ENCODE results near the gene FBLL1.
"Not testable (repeated sequence)": the region's sequence is repeated elsewhere in the genome, so short reads cannot be mapped to it uniquely, and the experiment has no call there.

The FBLL1 gene

DNA sequence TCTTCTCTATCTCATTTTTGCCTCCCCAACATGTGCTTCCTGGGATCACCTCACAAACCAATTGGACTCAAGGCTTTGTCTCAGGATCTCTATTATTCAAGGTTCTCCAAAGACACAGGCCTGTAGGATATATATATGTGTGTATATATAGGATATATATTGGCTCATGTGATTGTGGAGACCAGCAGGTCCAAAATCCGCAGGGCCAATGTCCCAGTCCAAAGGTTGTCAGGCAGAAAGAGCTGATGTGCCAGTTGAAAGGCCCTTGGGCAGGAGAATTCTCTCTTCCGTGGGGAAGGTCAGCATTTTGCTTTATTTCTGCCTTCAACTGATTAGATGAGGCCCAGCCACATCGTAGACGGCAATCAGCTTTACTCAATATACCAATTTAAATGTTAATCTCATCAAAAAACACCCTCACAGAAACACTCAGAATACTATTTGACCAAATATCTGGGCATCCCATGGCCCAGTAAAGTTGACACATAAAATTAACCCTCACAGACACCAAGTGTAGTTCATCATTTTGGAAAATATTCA, 1.3 kb upstream of the FBLL1 start:
- H3K4me3 ChIP-seq (ENCODE audit: low read length in 2 of 2) = no peak overlapping the region
- H3K27me3 ChIP-seq (ENCODE audit: control insufficient read depth in 1 of 2, insufficient read depth in 2 of 2, low read length in 2 of 2) = peaks cover 23 to 26% of the 10 kb centered on the region in 2 donors
- peaks cover 8% of the 10 kb centered on the region for H3K4me1 ChIP-seq (ENCODE audit: control insufficient read depth, insufficient read depth, low read length)
- H3K27ac ChIP-seq (ENCODE audit: low read length) = no peak overlapping the region
- H3K9ac ChIP-seq (ENCODE audit: low read length in 2 of 2) = no peak overlapping the region
- H3K9me3 ChIP-seq (ENCODE audit: control insufficient read depth in 2 of 2, low read length in 2 of 2) = no peaks in the 10 kb centered on the region
- H3K36me3 ChIP-seq (ENCODE audit: control insufficient read depth in 2 of 2, insufficient read depth in 2 of 2, low read length in 2 of 2) = no peaks in the 10 kb centered on the region

DNA sequence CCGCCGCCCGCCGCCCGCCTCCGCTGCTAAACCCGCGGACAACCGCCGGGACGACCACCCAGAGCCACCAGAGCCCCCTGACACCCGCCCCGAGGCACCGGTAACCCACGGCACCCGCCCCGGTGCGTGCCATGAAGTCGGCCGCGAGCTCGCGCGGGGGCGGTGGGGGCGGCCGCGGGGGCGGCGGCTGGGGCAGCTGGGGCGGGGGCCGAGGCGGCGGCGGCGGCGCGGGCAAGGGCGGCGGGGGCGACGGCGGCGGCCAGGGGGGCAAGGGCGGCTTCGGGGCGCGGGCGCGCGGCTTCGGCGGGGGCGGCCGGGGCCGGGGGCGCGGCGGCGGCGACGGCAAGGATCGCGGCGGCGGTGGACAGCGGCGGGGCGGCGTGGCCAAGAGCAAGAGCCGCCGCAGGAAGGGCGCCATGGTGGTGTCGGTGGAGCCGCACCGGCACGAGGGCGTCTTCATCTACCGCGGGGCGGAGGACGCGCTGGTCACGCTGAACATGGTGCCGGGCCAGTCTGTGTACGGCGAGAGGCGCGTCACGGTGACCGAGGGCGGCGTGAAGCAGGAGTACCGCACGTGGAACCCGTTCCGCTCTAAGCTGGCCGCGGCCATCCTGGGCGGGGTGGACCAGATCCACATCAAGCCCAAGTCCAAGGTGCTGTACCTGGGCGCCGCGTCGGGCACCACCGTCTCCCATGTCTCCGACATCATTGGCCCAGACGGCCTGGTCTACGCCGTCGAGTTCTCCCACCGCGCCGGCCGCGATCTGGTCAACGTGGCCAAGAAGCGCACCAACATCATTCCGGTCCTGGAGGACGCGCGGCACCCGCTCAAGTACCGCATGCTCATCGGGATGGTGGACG, 499 bp downstream of the FBLL1 start:
- Histone ChIP-seq H3K36me3 (ENCODE audit: control insufficient read depth in 2 of 2, insufficient read depth in 2 of 2, low read length in 2 of 2) (no peaks in the 10 kb centered on the region), H3K4me3 (ENCODE audit: low read length in 2 of 2) (peak overlapping the region; percentile 49 to 67), H3K9ac (ENCODE audit: low read length in 2 of 2) (no peak overlapping the region), H3K27ac (ENCODE audit: low read length) (no peak overlapping the region), H3K9me3 (ENCODE audit: control insufficient read depth in 2 of 2, low read length in 2 of 2) (no peaks in the 10 kb centered on the region), H3K27me3 (ENCODE audit: control insufficient read depth in 1 of 2, insufficient read depth in 2 of 2, low read length in 2 of 2) (peaks cover 23 to 27% of the 10 kb centered on the region in 2 donors), H3K4me1 (ENCODE audit: control insufficient read depth, insufficient read depth, low read length) (peaks cover 8% of the 10 kb centered on the region)

DNA sequence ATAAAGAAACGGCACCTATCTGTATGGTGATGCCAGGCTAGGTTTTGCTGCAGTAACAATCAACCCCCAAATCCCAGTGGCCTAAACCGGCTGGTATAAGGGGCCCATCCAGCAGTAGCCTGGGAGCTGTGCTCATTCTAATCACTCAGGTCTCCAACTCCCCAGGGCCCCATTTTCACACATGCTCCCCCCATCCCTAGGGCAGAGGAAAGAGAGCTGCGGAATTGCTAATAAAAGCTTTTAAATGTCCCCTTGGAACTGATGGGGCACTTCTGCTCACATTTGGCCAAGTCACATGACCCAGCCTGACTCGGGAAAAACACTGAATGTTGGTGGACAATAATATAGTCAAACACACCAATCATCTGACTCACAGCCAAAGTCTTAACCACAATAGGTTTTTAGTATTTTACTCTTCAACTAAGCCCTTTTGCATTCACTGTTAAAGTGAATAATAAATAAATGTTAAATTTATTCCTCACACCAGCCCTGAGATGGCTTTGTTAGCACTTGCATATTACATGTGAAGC, 1.6 kb downstream of the FBLL1 start:
- Histone ChIP-seq H3K27me3 (ENCODE audit: control insufficient read depth in 1 of 2, insufficient read depth in 2 of 2, low read length in 2 of 2) (peaks cover 23 to 27% of the 10 kb centered on the region in 2 donors), H3K27ac (ENCODE audit: low read length) (no peak overlapping the region), H3K4me3 (ENCODE audit: low read length in 2 of 2) (no peak overlapping the region), H3K4me1 (ENCODE audit: control insufficient read depth, insufficient read depth, low read length) (peaks cover 8% of the 10 kb centered on the region), H3K9ac (ENCODE audit: low read length in 2 of 2) (no peak overlapping the region), H3K9me3 (ENCODE audit: control insufficient read depth in 2 of 2, low read length in 2 of 2) (no peaks in the 10 kb centered on the region), H3K36me3 (ENCODE audit: control insufficient read depth in 2 of 2, insufficient read depth in 2 of 2, low read length in 2 of 2) (no peaks in the 10 kb centered on the region)

DNA sequence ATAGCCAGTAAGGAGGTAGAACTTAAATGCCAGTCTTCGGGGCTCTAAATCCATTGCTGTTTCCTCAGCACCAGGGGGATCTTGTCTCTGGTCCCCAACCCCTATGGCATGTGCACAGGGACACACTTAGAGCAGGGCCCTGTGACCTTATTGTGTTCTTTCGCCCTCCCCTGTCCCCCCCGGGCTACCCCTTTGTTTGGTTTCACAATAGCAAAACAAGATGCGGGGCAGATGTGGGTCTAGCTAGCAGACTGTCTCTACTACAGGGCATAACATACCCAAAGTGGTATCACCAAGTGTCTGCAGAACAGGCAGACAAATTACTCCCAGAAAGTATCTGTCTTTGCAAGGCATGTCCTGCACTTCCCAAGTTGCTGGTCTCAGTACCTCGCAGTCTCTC, 2.1 kb downstream of the FBLL1 start:
- H3K9ac ChIP-seq (ENCODE audit: low read length in 2 of 2) = no peak overlapping the region
- H3K27ac ChIP-seq (ENCODE audit: low read length) = no peak overlapping the region
- no peaks in the 10 kb centered on the region for H3K9me3 ChIP-seq (ENCODE audit: control insufficient read depth in 2 of 2, low read length in 2 of 2)
- no peak overlapping the region for H3K4me3 ChIP-seq (ENCODE audit: low read length in 2 of 2)
- H3K36me3 ChIP-seq (ENCODE audit: control insufficient read depth in 2 of 2, insufficient read depth in 2 of 2, low read length in 2 of 2) = no peaks in the 10 kb centered on the region
- peaks cover 8% of the 10 kb centered on the region for H3K4me1 ChIP-seq (ENCODE audit: control insufficient read depth, insufficient read depth, low read length)
- H3K27me3 ChIP-seq (ENCODE audit: control insufficient read depth in 1 of 2, insufficient read depth in 2 of 2, low read length in 2 of 2) = peaks cover 23 to 27% of the 10 kb centered on the region in 2 donors

DNA sequence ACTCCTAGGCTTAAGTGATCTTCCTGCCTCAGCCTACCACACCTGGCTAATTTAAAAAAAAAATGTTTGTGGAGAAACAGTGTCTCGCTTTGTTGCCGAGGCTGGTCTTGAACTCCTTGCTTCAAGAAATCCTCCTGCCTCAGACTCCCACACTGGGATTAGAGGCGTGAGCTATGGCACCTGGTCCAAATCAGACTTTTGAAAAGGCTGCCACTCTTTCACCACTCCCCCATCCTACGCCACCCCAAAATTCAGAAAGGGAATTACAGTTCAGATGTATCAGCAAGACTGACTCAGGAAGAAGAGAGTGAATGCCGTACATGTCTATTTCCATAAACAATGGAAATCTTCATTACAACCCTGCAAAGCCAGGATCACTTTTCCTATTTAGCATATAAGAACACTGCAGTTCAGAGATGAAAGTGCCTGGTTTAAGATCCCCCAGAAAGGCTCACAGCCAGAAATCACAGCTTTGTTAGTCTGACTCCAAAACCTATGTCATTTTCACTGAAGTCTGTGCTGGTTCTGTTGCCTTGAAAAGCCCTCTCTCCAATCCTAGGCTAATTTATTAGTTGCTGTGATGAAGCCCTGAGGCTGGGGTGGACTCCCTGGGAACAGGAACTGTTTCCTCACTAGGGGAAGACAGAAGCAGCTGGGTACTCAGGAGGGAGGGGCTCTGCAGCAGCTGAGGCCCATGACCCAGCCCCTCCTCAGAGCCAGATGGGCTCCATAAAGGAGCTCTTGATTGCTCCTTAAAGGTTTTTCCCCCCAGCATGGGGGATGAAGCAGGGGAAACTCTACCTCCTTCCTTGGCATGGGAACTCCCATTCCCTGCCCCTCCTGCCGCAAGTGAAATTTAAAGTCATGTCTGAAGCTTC, 3.1 kb downstream of the FBLL1 start:
- no peak overlapping the region for H3K9ac ChIP-seq (ENCODE audit: low read length in 2 of 2)
- no peak overlapping the region for H3K27ac ChIP-seq (ENCODE audit: low read length)
- H3K4me3 ChIP-seq (ENCODE audit: low read length in 2 of 2) = no peak overlapping the region

DNA sequence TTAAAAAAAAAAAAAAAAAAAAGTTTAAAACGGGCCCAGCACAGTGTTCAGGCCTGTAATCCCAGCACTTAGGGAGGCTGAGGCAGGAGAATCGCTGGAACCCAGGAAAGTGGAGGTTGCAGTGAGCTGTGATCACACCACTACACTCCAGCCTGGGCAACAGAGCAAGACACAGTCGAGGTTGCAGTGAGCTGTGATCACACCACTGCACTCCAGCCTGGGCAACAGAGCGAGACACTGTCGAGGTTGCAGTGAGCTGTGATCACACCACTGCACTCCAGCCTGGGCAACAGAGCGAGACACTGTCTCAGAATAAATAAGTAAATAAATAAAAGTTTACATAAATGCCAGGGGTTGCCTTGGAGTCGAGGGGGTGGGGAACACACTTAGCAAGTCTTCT, 5.2 kb downstream of the FBLL1 start:
- not testable (repeated sequence) for H3K27ac ChIP-seq (ENCODE audit: low read length); H3K4me3 ChIP-seq (ENCODE audit: low read length in 2 of 2); H3K36me3 ChIP-seq (ENCODE audit: control insufficient read depth in 2 of 2, insufficient read depth in 2 of 2, low read length in 2 of 2); H3K4me1 ChIP-seq (ENCODE audit: control insufficient read depth, insufficient read depth, low read length); H3K9me3 ChIP-seq (ENCODE audit: control insufficient read depth in 2 of 2, low read length in 2 of 2); H3K9ac ChIP-seq (ENCODE audit: low read length in 2 of 2)
- peaks cover 22 to 23% of the 10 kb centered on the region in 2 donors for H3K27me3 ChIP-seq (ENCODE audit: control insufficient read depth in 1 of 2, insufficient read depth in 2 of 2, low read length in 2 of 2)

More for the DNA sequence above, 3.1 kb downstream of the FBLL1 start:
- no peaks in the 10 kb centered on the region for H3K9me3 ChIP-seq (ENCODE audit: control insufficient read depth in 2 of 2, low read length in 2 of 2)
- peaks cover 8% of the 10 kb centered on the region for H3K4me1 ChIP-seq (ENCODE audit: control insufficient read depth, insufficient read depth, low read length)
- H3K36me3 ChIP-seq (ENCODE audit: control insufficient read depth in 2 of 2, insufficient read depth in 2 of 2, low read length in 2 of 2) = no peaks in the 10 kb centered on the region
- H3K27me3 ChIP-seq (ENCODE audit: control insufficient read depth in 1 of 2, insufficient read depth in 2 of 2, low read length in 2 of 2) = peaks cover 23 to 27% of the 10 kb centered on the region in 2 donors

DNA sequence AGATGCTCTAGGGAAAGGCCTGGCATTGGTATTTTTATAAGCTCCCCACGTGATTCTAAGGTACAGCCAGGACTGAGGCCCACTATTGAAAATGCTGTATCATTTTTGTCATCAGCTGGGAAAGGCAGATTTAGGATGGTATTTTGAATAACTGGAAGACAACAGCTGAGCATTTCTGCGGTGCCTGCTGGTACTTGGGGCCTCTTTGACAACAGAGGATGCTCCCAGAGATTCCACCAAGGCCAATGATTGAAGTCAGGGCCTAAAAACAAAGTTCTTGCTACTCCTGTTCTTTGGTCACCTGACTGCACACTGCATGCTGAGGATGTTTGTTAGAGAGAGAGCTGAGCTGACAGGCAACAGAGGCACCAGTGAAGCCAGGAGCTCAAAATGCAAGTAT, 8.1 kb downstream of the FBLL1 start:
- no peak overlapping the region for H3K4me3 ChIP-seq (ENCODE audit: low read length in 2 of 2)
- H3K4me1 ChIP-seq (ENCODE audit: control insufficient read depth, insufficient read depth, low read length) = no peaks in the 10 kb centered on the region
- H3K36me3 ChIP-seq (ENCODE audit: control insufficient read depth in 2 of 2, insufficient read depth in 2 of 2, low read length in 2 of 2) = no peaks in the 10 kb centered on the region
- peaks cover 5 to 6% of the 10 kb centered on the region in 2 donors for H3K27me3 ChIP-seq (ENCODE audit: control insufficient read depth in 1 of 2, insufficient read depth in 2 of 2, low read length in 2 of 2)
- H3K9ac ChIP-seq (ENCODE audit: low read length in 2 of 2) = no peak overlapping the region
- H3K9me3 ChIP-seq (ENCODE audit: control insufficient read depth in 2 of 2, low read length in 2 of 2) = no peaks in the 10 kb centered on the region
- H3K27ac ChIP-seq (ENCODE audit: low read length) = no peak overlapping the region

DNA sequence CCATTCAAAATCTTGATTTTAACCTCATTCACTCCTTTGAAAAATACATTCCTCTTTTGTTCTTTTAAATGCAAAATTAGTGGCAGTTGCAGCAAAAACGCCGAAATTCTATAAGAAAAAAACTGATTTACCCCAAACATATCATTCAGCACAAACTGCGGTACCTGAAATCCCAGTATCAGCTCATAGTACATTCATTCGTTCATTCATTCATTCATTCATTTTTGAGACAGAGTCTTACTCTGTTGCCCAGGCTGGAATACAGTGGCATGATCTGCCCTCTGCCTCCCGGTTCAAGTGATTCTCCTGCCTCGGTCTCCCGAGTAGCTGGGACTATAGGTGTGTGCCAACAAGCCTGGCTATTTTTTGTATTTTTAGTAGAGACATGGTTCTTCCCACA, 20.4 kb downstream of the FBLL1 start:
- Histone ChIP-seq H3K36me3 (ENCODE audit: control insufficient read depth in 2 of 2, insufficient read depth in 2 of 2, low read length in 2 of 2) (peaks cover 3 to 9% of the 10 kb centered on the region in 2 donors), H3K4me3 (ENCODE audit: low read length in 2 of 2) (no peak overlapping the region), H3K9ac (ENCODE audit: low read length in 2 of 2) (no peak overlapping the region), H3K9me3 (ENCODE audit: control insufficient read depth in 2 of 2, low read length in 2 of 2) (no peaks in the 10 kb centered on the region), H3K27ac (ENCODE audit: low read length) (no peak overlapping the region), H3K4me1 (ENCODE audit: control insufficient read depth, insufficient read depth, low read length) (no peaks in the 10 kb centered on the region), H3K27me3 (ENCODE audit: control insufficient read depth in 1 of 2, insufficient read depth in 2 of 2, low read length in 2 of 2) (no peaks in the 10 kb centered on the region)

DNA sequence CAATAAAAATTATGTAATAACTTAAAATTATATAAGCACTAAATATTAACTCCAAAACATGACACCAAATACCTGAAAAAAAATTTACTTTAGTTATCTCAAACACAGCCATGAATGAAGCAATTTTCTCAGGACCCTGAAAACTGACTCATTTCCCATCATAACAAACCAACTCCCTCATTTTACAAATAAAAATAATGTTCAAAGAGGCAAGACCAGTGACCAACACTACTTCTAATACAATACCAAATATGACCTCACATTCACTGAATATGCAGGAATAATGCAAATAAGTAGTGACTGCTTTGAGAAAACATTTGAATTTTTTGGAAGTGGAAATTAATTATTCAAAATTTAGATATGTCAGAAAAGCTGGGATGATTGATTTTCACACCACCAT, 21.6 kb downstream of the FBLL1 start:
- Histone ChIP-seq H3K27me3 (ENCODE audit: control insufficient read depth in 1 of 2, insufficient read depth in 2 of 2, low read length in 2 of 2) (no peaks in the 10 kb centered on the region), H3K27ac (ENCODE audit: low read length) (no peak overlapping the region), H3K36me3 (ENCODE audit: control insufficient read depth in 2 of 2, insufficient read depth in 2 of 2, low read length in 2 of 2) (peaks cover 3 to 9% of the 10 kb centered on the region in 2 donors), H3K4me3 (ENCODE audit: low read length in 2 of 2) (no peak overlapping the region), H3K4me1 (ENCODE audit: control insufficient read depth, insufficient read depth, low read length) (no peaks in the 10 kb centered on the region), H3K9me3 (ENCODE audit: control insufficient read depth in 2 of 2, low read length in 2 of 2) (no peaks in the 10 kb centered on the region), H3K9ac (ENCODE audit: low read length in 2 of 2) (no peak overlapping the region)

DNA sequence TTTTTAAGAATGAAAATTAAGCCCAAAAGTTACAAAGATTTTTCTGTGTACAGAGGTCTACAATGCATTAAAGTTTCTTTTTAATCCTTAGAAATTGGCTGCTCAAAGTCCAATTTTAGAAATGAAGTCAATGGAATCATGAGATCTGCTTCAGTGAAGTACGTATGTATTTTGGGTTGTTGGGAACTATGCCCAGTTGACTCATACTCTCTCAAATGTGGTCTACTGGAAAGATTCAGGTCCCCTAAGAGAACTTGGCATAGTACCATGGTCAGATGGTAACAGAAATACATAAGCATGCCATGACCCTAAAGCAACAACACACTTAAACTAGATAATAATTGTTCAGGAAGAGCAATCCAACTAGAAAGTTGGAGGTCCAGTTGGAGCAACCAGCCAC, 23.0 kb downstream of the FBLL1 start:
- no peaks in the 10 kb centered on the region for H3K27me3 ChIP-seq (ENCODE audit: control insufficient read depth in 1 of 2, insufficient read depth in 2 of 2, low read length in 2 of 2)
- peaks cover 8 to 9% of the 10 kb centered on the region in 2 donors for H3K36me3 ChIP-seq (ENCODE audit: control insufficient read depth in 2 of 2, insufficient read depth in 2 of 2, low read length in 2 of 2)
- H3K9me3 ChIP-seq (ENCODE audit: control insufficient read depth in 2 of 2, low read length in 2 of 2) = no peaks in the 10 kb centered on the region
- no peak overlapping the region for H3K27ac ChIP-seq (ENCODE audit: low read length)
- H3K4me3 ChIP-seq (ENCODE audit: low read length in 2 of 2) = no peak overlapping the region
- no peaks in the 10 kb centered on the region for H3K4me1 ChIP-seq (ENCODE audit: control insufficient read depth, insufficient read depth, low read length)
- H3K9ac ChIP-seq (ENCODE audit: low read length in 2 of 2) = no peak overlapping the region

All from stomach smooth muscle (tissue), 2 donors.